Mucosa of descending colon (tissue), 3 donors: ENCODE measurements around the gene FRMD4A. TPM values are rescaled to one million over a fixed set of nuclear protein-coding genes. Genes with fewer than 3 reads are reported as not detected.

Experiments
- ATAC-seq: fragments of 200-7000 bp; cut with Tn5 transposase; one replicate; pipeline ENCODE4 v1.9.1; 2020; ENCODE audit warnings: mild to moderate bottlenecking, moderate library complexity
- DNase-seq, 3 donors: peaks; one replicate each; pipeline ENCODE4 v3.0.0-alpha.2; 2020
- H3K36me3 ChIP-seq: fragments of 200-600 bp; one replicate; pipeline ENCODE4 v1.8.0; 2021; ENCODE audit warnings: low read depth, mild to moderate bottlenecking
- H3K4me1 ChIP-seq: fragments of 200-600 bp; one replicate; pipeline ENCODE4 v1.8.0; 2021; ENCODE audit warnings: low read depth, mild to moderate bottlenecking
- H3K4me3 ChIP-seq: fragments of 200-600 bp; one replicate; pipeline ENCODE4 v1.8.0; 2021; ENCODE audit warnings: mild to moderate bottlenecking
- H3K9me3 ChIP-seq: fragments of 200-600 bp; one replicate; pipeline ENCODE4 v1.8.0; 2021; ENCODE audit warnings: mild to moderate bottlenecking
- CTCF ChIP-seq: fragments of 200-600 bp; IDR thresholded peaks from one replicate; pipeline ENCODE4 v1.8.0; 2022; ENCODE audit warnings: antibody characterized with exemption, mild to moderate bottlenecking
- intact Hi-C, 2 donors: fragments of 100-400 bp; cut with DNase I in 1 of 2; cut with micrococcal nuclease in 1 of 2; formaldehyde crosslinking; loops; one replicate each; pipeline versions ENCODE4 v1.11.0 to v1.11.1; 2022; cut with DNase I, micrococcal nuclease
- total RNA-seq, 3 donors: library from RNA; stranded (reverse); fragmentation: NEBNext Ultra II Directional in 2 of 3; extraction: Animal tissue kit (Norgen Biotek cat#: 25700) in 2 of 3; gene quantifications; one replicate each; pipeline versions ENCODE4 v1.2.1 to v1.2.4, GENCODE V29; 2021 to 2023
- donor health status: DM: no; HTN: no; CAD: no; lungs with moderate emphysema.
- donor health status: DM: no; HTN: no; CAD: no.
- donor health status: DM: no; HTN: yes; CAD: no.

FRMD4A gene
- total RNA-seq, 3 donors from 2014 or later = 9.8 to 40.6 (median 17.2) TPM

- no peak overlapping the region for H3K4me3 ChIP-seq
- intact Hi-C loops = no loop called here
- H3K4me1 ChIP-seq = no peaks in the 10 kb centered on the region
- no peak for ATAC-seq
- H3K36me3 ChIP-seq = no peaks in the 10 kb centered on the region
- no peaks in the 10 kb centered on the region for H3K9me3 ChIP-seq
- DNase-seq = no peak
- TF ChIP-seq CTCF = no peak
Measured at GRCh38 chr10:13671904-13672303, 658.8 kb downstream of the FRMD4A start.

GRCh38 chr10:13670311-13670710 lies 660.4 kb downstream of the FRMD4A start:
- no peak for DNase-seq
- no peak for ATAC-seq
- Histone ChIP-seq H3K9me3 (no peaks in the 10 kb centered on the region), H3K4me3 (no peak overlapping the region), H3K4me1 (no peaks in the 10 kb centered on the region), H3K36me3 (no peaks in the 10 kb centered on the region)
- no peak for TF ChIP-seq CTCF
- intact Hi-C loops = no loop called here

GRCh38 chr10:13669901-13670300 lies 660.8 kb downstream of the FRMD4A start:
- H3K4me1 ChIP-seq = no peaks in the 10 kb centered on the region
- ATAC-seq (no peak), DNase-seq (no peak)
- no peaks in the 10 kb centered on the region for H3K9me3 ChIP-seq
- no peak overlapping the region for H3K4me3 ChIP-seq
- intact Hi-C loops = no loop called here
- no peaks in the 10 kb centered on the region for H3K36me3 ChIP-seq
- TF ChIP-seq CTCF = no peak

GRCh38 chr10:13669182-13669855 lies 661.4 kb downstream of the FRMD4A start:
- intact Hi-C loops = no loop called here
- no peak for TF ChIP-seq CTCF
- DNase-seq = no peak
- Histone ChIP-seq H3K4me3 (no peak overlapping the region), H3K4me1 (no peaks in the 10 kb centered on the region), H3K36me3 (no peaks in the 10 kb centered on the region), H3K9me3 (no peaks in the 10 kb centered on the region)
- ATAC-seq = peak; percentile 65

GRCh38 chr10:13668126-13668525 lies 662.6 kb downstream of the FRMD4A start:
- no peaks in the 10 kb centered on the region for H3K36me3 ChIP-seq
- TF ChIP-seq CTCF = no peak
- no peak for ATAC-seq
- no peaks in the 10 kb centered on the region for H3K9me3 ChIP-seq
- intact Hi-C loops = no loop called here
- H3K4me3 ChIP-seq = no peak overlapping the region
- DNase-seq = no peak
- H3K4me1 ChIP-seq = no peaks in the 10 kb centered on the region
